NK-92 (cell line): ENCODE data around the gene POTEI.
"Not testable (repeated sequence)": the region's sequence is repeated elsewhere in the genome, so short reads cannot be mapped to it uniquely, and the experiment has no call there.

Experiments
- DNase-seq: peaks from one replicate; lab custom pipeline; 2025; ENCODE audit not compliant: unreplicated experiment; lab: John Stamatoyannopoulos, UW

Gene POTEI

DNA sequence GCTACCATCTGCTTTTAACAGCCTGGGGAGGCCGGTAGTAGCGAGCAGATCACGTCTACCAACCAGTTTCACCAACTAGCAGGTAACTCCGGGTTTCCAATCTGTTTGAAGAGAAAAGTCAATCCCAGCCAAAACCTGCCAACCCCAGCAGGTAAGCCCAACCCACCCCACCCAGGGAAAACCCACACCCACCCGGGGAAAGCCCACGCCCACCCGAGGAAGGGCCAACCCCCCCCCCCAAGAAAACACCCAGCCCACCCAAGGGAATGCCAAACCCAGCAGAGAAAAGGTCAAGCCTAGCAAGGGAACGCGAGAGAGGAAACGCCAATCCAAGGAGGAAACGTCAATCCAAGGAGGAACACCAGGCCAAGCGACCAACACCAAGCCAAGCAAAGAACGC lies at the start of gene POTEI:
Gene POTEI, minus strand, starts transcription at position 101 of the 400 bp plus-strand sequence. Its CDS starts 93 bp downstream, at position 8.
- DNase-seq, result not testable (repeated sequence)

DNA sequence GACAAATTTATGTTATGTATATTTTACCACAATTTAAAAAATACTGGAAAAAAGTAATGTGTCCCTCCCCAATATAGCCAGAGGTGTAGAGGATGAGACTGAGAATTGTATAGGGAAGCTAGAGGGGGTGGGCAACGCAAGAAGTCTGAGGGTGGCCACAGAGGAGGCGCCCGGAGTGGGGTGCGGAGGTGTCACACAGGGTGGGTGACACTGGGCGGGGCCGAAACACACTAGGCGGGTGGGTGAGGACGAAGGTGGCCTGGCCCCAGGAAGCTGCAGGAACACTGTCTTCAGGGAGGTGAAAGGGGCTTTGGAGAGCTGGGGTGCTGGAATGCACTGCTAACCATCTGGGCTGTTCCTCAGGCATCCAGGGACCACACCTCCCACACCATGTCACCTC lies 47.3 kb upstream of the POTEI start:
- DNase-seq, result not testable (repeated sequence)

GRCh38 chr2:130554178-130554577 lies 45.0 kb upstream of the POTEI start:
- DNase-seq, result not testable (repeated sequence)

GRCh38 chr2:130549475-130549874 lies 40.3 kb upstream of the POTEI start:
- not testable (repeated sequence) for DNase-seq

DNA sequence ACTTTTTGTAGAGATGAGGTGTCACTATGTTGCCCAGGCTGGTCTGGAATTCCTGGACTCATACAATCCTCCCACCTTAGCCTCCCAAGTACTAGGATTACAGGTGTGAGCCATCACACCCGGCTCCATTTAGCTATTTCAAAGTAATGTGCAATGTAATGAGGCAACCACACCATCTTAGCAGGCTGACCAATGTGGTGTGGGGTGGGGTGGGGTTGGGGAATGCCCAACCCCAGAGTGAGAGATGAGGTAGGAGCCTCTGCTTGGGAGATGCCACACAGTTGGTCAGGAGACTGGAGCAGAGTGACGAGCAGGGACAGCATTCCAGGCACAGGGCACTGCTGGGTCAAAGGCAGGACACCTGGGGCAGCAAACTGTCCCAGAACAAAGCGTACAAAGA lies 39.3 kb upstream of the POTEI start:
- not testable (repeated sequence) for DNase-seq

DNA sequence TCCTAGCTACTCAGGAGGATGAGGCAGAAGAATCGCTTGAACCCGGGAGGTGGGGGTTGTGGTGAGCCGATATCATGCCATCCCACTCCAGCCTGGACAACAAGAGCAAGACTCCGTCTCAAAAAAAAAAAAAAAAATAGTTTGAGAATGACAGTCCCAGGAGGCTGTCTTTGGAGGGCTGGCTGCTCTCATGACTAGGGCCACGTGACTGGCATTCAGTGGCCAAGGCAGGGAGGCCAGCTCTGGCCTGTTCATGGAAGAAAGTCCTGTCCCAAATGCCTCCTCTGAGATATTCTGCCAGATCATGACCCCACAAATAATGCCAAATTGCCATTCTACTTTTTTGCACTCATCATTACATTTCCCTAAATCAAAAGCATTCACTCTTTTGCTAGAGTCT lies 35.9 kb upstream of the POTEI start:
- not testable (repeated sequence) for DNase-seq

DNA sequence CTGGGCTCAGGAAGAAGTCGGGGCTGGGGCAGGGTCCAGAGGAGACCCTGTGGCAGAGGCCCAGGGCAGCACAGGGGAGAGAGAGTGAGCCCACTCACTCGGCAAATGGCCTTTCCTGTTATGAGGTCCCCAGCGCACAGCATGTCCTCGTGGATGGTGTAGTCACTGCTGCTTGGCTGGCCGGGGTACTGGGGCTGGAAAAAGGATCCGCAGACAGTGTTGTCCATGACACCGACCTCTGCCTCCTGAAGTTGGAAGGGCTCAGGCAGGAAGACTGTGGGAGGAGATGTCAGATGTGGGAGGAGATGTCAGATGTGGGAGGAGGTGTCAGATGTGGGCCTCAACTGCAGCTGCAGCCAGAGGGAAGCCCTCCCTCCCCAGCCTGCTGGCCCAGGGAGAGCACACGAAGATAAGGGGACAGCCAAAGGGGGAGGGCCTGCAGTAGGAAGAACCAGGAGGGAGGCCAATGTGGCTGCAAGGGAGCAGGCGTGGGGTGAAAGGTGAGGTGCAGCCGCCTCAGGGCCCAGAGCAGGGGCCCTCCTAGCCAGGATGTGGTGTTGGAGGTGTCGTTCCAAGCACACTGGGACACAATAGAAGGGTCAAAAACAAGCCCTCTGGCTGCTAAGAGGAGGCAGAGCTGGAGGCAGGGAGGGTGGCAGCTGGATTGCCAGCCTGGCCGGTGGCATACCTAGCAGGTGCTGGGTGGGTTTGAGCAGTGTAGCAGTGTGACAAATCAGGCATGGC lies 34.8 kb upstream of the POTEI start:
- DNase-seq, result not testable (repeated sequence)

DNA sequence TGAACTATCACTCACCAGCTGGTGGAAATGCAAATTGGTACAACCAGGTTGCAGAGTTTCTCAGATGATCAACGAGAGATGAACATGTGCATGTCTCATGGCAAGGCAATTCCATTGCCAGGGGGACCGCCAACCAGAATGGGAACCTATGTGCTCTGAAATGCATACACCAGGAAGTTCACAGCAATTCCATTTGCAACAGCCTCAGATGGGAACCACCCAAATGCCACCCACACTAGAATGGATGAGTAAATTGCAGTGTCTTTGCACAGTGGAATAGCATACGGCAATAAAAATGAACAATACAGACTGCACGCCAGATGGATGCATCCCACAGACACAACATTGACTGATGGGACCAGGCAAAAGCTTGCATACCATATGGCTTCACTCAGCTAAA lies 33.7 kb upstream of the POTEI start:
- not testable (repeated sequence) for DNase-seq

GRCh38 chr2:130538271-130538670 lies 29.1 kb upstream of the POTEI start:
- not testable (repeated sequence) for DNase-seq

- not testable (repeated sequence) for DNase-seq
Measured at GRCh38 chr2:130536654-130537053, 27.5 kb upstream of the POTEI start.

DNA sequence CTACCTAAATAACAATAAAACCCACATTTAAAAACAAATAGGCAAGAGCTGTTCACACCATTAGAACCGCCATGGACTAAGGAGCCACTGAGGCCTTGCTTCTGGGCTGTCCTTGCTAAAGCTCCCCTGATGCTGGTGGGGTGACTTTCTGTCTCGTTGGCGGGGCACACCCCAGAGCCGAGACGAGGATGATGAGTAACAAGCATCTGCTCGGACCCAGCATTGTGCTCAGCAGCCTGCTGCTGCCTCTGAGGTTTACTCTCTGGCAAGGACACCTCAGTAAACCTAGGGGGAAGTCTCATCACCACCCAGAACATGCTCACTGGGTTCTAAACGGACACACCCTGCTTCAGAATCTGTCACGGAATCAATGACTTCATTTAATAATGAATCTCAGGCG lies 22.5 kb upstream of the POTEI start:
- DNase-seq, result not testable (repeated sequence)

- DNase-seq, result not testable (repeated sequence)
Measured at GRCh38 chr2:130531225-130531624, 22.1 kb upstream of the POTEI start.

DNA sequence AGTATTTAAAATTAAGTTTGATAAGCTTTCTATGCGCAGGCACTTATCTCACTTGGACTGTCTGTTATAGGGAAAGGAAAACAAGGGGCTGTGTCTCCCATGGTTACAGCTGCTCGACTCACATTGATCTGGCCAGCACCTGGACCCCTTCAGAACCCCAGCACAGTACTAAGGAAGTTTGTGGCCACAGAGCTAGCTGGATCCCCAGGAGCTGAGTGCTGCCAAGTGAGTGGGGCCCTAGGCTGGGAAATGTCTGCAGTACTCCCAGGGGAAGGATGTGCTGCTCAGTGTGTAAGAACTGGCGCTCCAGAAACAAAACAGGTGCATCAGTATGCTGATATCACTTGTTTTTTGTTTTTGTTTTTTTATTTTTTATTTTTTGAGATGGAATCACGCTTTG lies 21.1 kb upstream of the POTEI start:
- not testable (repeated sequence) for DNase-seq

GRCh38 chr2:130529545-130529944 lies 20.4 kb upstream of the POTEI start:
- DNase-seq, result not testable (repeated sequence)

GRCh38 chr2:130527365-130527967 lies 18.3 kb upstream of the POTEI start:
- not testable (repeated sequence) for DNase-seq

DNA sequence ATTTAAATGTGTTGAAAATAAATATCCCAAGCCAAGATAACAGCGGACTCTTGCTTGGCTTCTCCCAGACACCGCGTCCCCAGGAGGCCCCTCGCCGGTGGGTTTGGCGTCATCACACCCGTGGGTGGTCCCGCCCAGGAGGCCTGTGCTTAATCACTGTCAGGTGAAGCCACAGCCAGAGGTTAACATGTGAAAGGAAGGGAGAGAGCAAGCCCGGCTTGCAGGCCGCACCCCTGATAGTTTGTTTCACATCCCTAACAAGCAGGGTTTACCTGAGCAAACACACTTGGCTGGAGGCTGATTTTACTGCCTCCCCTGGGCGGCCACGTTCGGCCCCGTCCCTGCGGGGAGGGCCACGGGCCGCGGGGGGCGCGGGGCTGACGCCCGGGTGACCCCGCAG lies 13.3 kb upstream of the POTEI start:
- not testable (repeated sequence) for DNase-seq

DNA sequence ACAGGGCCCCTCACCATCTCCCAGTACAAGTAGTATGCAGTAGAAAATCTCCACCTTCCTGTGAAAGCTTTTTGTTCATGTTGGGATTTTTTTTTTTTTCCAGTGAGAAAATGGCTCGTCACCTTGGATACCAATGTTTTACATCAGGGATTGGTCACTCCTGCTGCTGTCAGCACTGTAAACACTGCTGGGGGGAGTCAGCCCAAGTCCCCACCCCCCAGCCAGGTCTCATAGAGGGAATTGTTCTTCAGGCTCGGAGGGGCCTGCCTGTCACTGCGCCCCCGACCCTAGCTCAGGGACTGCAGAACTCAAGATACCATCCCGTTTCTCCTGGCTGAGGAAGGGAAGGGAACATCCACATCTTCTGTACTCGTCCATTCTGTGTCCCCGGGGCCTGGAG lies 11.9 kb upstream of the POTEI start, which contains the start of gene CFC1B:
Gene CFC1B, plus strand, starts transcription at position 231 of the 400 bp plus-strand sequence. CDS start 263 bp downstream, outside the sequence.
- DNase-seq, result not testable (repeated sequence)

DNA sequence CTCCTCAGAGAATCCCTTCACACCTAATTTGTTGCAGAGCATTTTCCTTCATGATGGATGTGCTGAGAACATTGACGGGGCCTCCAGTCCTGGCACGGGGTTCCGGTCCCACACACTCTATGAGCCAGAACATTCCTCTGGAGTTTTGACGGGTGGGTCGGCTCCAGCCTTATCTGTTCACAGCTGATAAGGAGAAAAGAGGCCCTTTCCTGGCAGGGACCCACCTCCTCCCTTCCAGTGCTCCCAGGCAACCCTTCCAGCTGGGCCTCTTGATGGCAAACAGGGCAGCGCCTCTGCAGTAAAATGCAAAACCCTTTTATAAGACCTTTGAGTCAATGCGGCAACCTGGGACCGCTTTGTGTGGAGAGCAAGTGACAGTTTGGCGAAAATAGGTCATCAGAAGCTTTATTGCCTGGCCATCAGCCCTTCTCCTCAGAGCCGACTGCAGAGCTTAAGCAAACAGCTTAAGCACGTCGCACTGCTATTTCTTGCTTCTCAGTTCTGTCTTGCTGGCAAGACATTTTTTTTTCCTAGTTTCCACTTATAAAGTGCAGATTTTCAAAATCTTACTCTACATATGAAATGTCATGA lies 9.5 kb upstream of the POTEI start:
- not testable (repeated sequence) for DNase-seq

GRCh38 chr2:130511747-130512451 lies 2.8 kb upstream of the POTEI start:
- not testable (repeated sequence) for DNase-seq

DNA sequence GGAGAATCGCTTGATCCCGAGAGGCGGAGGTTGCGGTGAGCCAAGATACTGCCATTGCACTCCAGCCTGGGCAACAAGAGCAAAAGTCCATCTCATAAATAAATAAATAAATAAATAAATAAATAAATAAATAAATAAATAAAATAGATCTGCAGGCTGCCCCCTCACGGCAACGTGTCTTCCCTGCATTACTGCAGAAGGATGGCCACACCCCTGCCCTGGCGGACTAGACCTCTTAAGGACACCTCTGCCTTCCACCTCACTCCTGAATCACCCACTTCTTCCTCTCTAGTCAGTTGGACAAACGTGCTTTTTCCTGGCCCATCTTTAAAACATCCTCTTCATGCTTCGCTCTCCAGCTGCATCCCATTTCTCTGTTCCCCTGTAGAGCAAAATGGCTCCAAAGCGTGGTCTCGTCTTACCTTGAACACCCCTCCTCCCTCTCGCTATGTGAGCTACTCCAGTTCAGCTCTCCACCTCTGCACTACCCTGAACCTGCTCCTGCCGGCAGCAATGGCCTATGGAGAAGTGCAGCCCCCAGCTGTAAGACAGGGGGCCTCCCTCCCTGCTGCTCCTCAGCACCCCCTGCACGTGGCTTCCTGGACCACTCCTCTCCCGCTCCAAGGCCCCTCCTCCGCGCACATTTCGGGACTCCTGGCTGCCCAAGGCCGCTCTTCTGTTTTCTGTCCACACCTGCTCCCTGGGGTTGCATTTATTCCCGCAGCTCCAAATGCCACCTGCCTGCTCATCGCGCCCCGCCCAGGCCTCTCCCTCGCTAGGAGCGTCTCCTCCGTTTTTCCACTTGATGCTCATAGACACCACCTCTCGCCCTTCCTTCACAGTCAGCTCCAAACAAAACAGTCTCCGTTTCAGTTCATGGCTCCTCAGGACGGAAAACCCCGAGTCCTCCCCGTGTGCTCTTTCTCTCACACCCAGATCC lies 1.9 kb upstream of the POTEI start:
- not testable (repeated sequence) for DNase-seq
